HG02884 (cell line): Measurements from ENCODE around the gene ANXA5.
A peak's percentile ranks its signal among the peaks of the same experiment; 100 is the strongest.
"Not testable (repeated sequence)": the region's sequence is repeated elsewhere in the genome, so short reads cannot be mapped to it uniquely, and the experiment has no call there.

ENCODE experiments used
- ATAC-seq: cut with Tn5 transposase; IDR thresholded peaks from one replicate; pipeline ENCODE4 v1.9.1; 2021; ENCODE audit warnings: mild to moderate bottlenecking, moderate library complexity; ENCODE audit not compliant: unreplicated experiment

Gene ANXA5

DNA sequence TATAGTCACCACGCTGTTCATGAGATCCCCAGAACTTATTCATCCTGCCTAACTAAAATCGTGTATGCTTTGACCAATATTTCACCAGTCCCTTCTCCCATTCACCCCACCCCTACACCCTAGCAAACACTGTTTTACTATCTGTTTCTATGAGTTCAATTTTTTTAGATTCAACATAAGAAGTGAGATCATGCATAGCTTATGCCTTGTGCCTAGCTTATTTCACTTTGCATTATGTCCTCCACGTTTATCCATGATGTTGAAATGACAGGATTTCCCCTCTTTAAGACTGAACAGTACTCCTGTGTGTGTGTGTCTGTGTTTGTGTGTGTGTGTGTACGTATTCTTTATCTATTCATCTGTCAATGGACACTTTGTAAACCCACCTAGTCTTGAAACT lies 16.8 kb downstream of the ANXA5 start:
- no peak for ATAC-seq

DNA sequence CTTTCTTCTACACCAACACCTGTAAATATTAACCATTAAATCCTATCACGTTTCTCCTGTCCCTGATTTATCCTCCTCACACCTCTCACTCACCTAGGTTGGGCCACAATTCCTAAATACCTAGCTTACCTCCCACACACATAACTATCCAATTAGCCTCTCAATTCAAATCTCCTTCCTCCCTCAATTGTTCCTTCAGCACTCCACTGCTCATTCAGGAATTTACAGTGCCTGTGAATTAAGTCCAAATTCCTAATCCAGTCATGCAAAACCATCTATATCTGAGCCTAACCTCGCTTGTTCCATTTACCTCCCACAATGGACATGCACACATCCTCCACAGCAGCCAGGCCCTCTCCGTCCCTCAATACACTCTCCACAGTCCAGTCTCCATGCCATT lies 17.5 kb downstream of the ANXA5 start:
- ATAC-seq = no peak

GRCh38 chr4:121677524-121677923 lies 19.3 kb downstream of the ANXA5 start:
- no peak for ATAC-seq

DNA sequence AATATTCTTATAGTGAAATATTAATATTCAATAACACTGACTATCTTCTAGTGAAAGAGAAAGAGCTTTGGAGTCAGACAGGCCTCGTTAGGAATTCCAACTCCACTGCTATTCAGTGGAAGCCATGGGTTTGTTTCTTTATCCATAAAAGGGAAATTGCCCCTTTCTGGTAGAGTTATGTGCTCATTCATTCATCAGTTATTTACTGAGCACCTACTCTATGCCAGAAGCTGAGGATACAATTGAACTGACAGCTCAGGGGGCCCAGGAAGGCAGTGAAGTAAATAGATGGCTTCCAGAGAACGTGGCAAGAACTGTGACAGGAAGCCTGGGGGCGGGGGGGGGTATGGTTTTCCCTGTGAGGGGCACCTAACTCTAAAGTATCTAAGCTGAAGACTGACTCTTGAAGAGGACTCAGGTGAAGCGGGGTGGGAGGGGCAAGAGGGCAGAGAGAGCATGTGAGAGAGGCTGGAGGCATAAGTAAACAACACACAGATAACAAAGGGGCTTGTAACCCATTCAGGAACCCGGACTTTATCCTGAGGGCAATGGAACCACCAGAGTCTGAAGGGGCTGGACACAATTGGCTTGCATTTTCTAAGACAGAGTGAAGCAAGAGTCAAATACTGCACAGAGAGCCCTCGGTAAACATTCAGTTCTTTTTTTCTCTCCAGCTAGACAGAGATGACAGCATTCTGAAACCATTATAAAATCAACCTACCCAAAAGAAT lies 20.3 kb downstream of the ANXA5 start:
- ATAC-seq = no peak

DNA sequence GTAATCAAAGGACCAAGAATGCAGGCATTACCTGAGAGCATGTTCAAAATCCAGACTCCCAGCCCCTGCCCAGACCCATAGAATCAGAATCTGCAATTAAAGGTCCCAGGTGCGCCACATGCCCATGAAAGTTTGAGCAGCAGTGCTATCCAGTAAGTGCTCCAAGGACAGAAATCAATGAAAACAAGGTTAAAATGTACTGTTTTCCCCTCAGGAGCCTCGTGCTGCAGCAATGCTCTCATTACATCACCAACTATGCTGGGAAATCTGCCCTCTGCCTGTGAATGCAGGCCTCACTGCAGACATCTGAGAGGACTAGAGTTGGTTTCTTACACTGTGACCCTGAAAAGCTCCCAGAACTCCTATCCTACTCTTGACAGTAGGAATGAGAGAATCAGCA lies 21.1 kb downstream of the ANXA5 start:
- ATAC-seq = no peak

DNA sequence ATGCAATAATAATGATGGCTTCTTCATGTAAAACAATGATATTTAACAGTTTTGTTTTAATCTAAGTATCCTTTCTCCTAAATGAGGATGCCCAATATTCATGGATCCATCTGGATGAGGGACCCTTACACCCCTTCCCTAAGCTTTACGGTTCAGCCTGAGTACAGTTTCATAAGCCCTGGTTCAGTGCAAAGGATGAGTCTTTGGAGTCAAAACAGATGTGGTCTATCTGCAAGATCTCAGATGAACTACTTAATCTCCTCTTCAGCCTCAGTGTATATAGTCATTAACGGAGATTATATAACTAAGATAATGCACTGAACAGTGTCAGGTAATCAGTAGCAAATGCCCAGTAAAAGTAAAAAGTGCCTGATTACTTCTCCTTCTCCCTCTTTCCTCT lies 22.1 kb downstream of the ANXA5 start:
- ATAC-seq = no peak

GRCh38 chr4:121674191-121674590 lies 22.6 kb downstream of the ANXA5 start:
- no peak for ATAC-seq

GRCh38 chr4:121669163-121669550 lies 27.6 kb downstream of the ANXA5 start:
- no peak for ATAC-seq

DNA sequence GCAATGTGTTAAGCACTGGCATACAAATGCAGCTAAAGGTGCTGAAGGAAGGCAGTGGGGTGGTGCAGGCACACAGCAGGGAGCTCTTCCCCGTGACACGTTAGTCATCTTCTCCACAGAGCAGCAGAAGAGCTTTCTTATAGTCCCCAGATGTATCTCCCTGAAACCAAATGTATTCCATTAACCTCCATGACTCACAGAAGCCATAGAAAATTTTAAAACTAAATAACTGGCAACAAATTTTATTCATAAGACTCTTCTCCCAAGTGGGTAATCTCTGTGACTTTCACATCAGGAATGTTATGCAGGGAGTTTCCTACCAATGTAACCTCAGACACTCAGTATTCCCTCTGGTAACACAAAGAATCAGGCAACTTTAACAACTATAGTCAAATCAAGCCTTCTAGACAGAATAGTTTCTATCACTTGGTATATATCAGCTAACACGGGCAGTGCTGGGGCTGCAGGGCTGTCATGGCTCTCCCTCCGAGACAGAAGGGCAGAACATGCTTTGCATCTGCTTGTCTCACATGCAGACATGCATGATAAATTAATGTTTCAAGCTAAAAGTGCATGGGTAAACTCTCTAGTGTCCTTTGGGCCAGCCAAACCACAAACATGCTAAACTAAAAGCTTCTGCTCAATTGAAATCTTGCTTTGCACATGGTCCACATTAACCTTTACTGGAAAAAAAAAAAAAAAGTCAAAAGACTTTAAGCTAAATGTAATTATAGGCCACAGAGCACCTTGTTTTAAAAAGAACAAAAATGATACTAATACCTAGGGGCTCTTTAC lies 28.2 kb downstream of the ANXA5 start:
- no peak for ATAC-seq

GRCh38 chr4:121666091-121666679 lies 30.6 kb downstream of the ANXA5 start:
- no peak for ATAC-seq

DNA sequence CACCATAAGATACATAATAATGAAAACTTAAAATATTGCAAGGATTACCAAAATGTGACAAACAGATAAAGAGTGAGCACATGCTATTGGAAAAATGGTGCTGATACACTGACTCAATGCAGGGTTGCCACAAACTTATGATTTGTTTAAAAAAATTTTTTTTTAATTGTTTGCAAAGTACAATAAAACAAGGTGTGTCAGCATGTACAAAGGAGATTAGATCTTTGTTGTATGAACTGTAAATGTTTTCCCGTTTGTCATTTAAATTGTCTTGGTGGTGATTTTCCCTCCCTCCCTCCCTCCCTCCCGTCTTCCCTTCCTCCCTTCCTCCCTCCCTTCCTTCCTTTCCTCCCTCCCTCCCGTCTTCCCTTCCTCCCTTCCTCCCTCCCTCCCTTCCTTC lies 31.4 kb downstream of the ANXA5 start:
- ATAC-seq = no peak

GRCh38 chr4:121662225-121662624 lies 34.6 kb downstream of the ANXA5 start:
- ATAC-seq = no peak

DNA sequence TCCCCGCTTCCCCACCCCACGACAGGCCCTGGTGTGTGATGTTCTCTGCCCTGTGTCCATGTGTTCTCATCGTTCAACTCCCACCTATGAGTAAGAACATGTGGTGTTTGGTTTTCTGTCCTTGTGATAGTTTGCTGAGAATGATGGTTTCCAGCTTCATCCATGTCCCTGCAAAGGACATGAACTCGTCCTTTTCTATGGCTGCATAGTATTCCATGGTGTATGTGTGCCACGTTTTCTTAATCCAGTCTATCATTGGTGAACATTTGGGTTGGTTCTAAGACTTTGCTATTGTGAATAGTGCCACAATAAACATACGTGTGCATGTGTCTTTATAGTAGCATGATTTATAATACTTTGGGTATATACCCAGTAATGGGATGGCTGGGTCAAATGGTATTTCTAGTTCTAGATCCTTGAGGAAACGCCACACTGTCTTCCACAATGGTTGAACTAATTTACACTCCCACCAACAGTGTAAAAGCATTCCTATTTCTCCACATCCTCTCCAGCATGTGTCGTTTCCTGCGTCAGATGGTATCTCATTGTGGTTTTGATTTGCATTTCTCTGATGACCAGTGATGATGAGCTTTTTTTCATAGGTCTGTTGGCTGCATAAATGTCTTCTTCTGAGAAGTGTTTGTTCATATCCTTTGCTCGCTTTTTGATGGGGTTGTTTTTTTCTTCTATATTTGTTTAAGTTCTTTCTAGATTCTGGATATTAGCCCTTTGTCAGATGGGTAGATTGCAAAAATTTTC lies 36.4 kb downstream of the ANXA5 start:
- ATAC-seq = not testable (repeated sequence)

GRCh38 chr4:121658125-121658524 lies 38.7 kb downstream of the ANXA5 start:
- no peak for ATAC-seq

- no peak for ATAC-seq
These were observed 40.5 kb downstream of the ANXA5 start for GRCh38 chr4:121656269-121656641.

DNA sequence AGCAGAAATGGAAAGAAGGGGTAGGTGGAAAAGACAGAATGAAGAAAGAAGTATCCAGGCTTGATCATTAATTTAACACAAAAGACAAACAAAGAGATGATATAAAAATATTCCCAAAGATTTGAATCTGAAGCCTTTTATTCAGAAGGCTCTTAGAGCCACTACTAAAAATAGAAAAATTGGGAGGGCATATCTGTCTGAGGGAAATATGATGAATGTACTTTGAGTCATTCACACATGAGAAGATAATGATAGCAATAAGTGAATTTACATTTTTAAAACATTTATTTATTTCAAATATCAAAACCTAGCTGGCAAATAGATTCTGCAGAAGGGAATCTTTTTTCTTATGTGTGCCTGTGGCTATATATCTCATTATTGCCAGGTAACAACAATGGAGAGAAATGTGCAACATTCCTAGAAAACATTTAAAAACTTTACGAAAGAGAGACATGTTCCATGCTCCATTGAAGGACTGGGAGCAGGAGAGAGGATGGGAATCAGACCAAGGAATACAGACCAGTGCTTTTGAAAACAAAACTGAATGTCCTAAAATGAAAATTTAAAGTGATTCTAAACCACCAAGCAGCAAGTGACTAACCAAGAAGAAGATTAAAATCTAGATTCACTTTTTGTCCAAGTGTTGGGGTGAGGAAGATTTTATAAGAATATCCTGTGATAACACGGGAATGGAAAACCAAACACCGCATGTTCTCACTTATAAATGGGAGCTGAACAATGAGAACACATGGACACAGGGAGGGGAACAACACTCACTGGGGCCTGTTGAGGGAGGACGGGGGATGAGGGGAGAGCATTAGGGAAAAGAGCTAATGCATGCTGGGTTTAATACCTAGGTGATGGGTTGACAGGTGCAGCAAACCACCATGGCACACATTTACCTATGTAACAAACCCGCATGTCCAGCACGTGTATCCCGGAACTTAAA lies 41.2 kb downstream of the ANXA5 start:
- no peak for ATAC-seq

DNA sequence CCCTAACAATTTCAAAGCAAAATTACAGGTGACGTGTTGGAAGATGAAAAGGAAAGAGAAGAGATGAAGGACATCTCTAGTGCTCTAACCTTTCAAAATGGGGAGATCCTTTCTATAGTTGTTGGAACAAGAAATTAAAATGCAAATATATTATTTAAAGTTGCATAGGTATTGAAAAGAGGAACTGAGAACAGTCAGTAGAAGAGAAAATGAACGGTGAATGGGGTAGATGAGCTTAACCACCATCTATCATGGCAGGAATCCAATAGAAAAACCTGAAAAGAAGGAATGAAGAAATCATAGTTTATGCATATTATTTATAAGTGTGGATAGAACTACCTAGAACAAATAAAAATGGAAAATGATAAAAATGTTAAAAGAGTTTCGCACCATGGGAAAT lies 42.0 kb downstream of the ANXA5 start:
- ATAC-seq = peak; percentile 84

GRCh38 chr4:121653986-121654385 lies 42.8 kb downstream of the ANXA5 start:
- ATAC-seq = no peak

GRCh38 chr4:121653214-121653613 lies 43.6 kb downstream of the ANXA5 start:
- no peak for ATAC-seq

DNA sequence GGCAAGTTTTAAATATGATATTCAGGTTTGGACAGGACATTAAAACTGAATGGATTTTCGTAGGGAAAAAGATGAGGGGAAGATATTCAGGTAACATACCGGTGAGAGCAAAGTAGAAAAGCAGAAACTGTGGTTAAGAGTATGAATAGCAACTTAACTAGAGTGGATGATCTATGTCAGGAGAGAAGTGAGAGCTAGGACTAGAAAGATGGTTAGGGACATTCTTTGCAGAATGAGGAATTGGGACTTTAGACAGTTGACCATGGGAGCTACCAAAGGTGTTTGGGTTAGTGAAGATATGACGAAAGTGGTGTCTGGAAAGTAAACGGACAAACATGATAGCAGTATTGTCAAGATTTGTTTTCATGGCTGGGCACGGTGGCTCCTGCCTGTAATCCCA lies 45.2 kb downstream of the ANXA5 start:
- no peak for ATAC-seq
